A549 (cell line): Measurements from ENCODE around the gene SIGLEC1. TPM values are rescaled to one million over a fixed set of nuclear protein-coding genes. Genes with fewer than 3 reads are reported as not detected.

Experiments used
- ATAC-seq, 2 experiments: fragments of 200-7000 bp in 1 of 2; fragments of >200 bp in 1 of 2; cut with Nextera tagmentation in 1 of 2; cut with Tn5 transposase in 1 of 2; 3 replicates each; pipeline versions ENCODE4 v1.8.0 to v1.9.1; 2018 to 2020; ENCODE audit warnings: mild to moderate bottlenecking in 1 of 2, moderate library complexity in 1 of 2
- CTCF ChIA-PET: fragments of 300-600 bp; sonication (Branson Sonifier 250); formaldehyde crosslinking; extraction: SDS; loops from one replicate; lab custom pipeline; 2021; ENCODE audit warnings: antibody characterized with exemption, inconsistent platforms; lab: Yijun Ruan, JAX
- POLR2A ChIA-PET: fragments of 350-600 bp; formaldehyde crosslinking; extraction: SDS; loops from one replicate; lab custom pipeline; 2021; ENCODE audit warnings: antibody characterized with exemption, inconsistent platforms; lab: Yijun Ruan, JAX
- DNase-seq, 2 experiments: peaks; one replicate each; pipeline versions ENCODE4 v3.0.0 to v3.0.0-alpha.2; 2011 to 2016; ENCODE audit warnings: low read depth in 1 of 2, low spot score in 1 of 2
- FAIRE-seq: peaks from 2 replicates; lab custom pipeline; 2011; peaks lifted over from hg19 to GRCh38; lab: Jason Lieb, UNC
- H3K27ac ChIP-seq, 2 experiments: fragments of >200 bp; sonication (Bioruptor Twin); formaldehyde crosslinking; 3 replicates each; pipeline ENCODE4 v1.5.1; 2016 to 2017
- H3K4me1 ChIP-seq: fragments of >200 bp; sonication (Bioruptor Twin); formaldehyde crosslinking; 3 replicates; pipeline ENCODE4 v1.6.1; 2016
- H3K4me2 ChIP-seq: fragments of >200 bp; sonication (Bioruptor Twin); formaldehyde crosslinking; 3 replicates; pipeline ENCODE4 v1.6.1; 2016
- H3K4me3 ChIP-seq: fragments of >200 bp; sonication (Bioruptor Twin); formaldehyde crosslinking; 3 replicates; pipeline ENCODE4 v1.5.1; 2016
- H3K9me3 ChIP-seq: fragments of >200 bp; sonication (Bioruptor Twin); formaldehyde crosslinking; 3 replicates; pipeline ENCODE4 v1.6.1; 2016
- CBX8 ChIP-seq: fragments of 200-600 bp; sonication (generic); IDR thresholded peaks from 2 replicates; pipeline ENCODE4 v1.6.1; 2016
- CEBPB ChIP-seq, 2 experiments: fragments of >200 bp in 1 of 2; sonication (Bioruptor Twin) in 1 of 2; formaldehyde crosslinking in 1 of 2; IDR thresholded peaks; 2 replicates each; pipeline ENCODE4 v1.6.1; 2012 to 2016
- CHD2 ChIP-seq: fragments of 150-350 bp; IDR thresholded peaks from 2 replicates; pipeline ENCODE4 v1.6.1; 2014; ENCODE audit warnings: low read length; ENCODE audit not compliant: partially characterized antibody
- EP300 ChIP-seq, 2 experiments: fragments of >200 bp; sonication (Bioruptor Twin); formaldehyde crosslinking; IDR thresholded peaks; 2 replicates in 1 of 2; 3 replicates in 1 of 2; pipeline ENCODE4 v1.6.1; 2016 to 2017
- ESRRA ChIP-seq: fragments of 150-350 bp; IDR thresholded peaks from 2 replicates; pipeline ENCODE4 v1.6.1; 2014; ENCODE audit warnings: mild to moderate bottlenecking, low read length, borderline replicate concordance
- HOXB5 ChIP-seq: fragments of 250-450 bp; sonication (Bioruptor Pico); IDR thresholded peaks from 2 replicates; pipeline ENCODE4 v1.5.0; 2020; ENCODE audit warnings: mild to moderate bottlenecking, moderate library complexity
- JUN ChIP-seq, 2 experiments: fragments of >200 bp; sonication (Bioruptor Twin); formaldehyde crosslinking; IDR thresholded peaks; 2 replicates in 1 of 2; 3 replicates in 1 of 2; pipeline ENCODE4 v1.6.1; 2016 to 2017
- JUNB ChIP-seq: fragments of >200 bp; sonication (Bioruptor Twin); formaldehyde crosslinking; IDR thresholded peaks from 2 replicates; pipeline ENCODE4 v1.6.1; 2016
- KDM5A ChIP-seq: fragments of 200-600 bp; sonication (generic); IDR thresholded peaks from 2 replicates; pipeline ENCODE4 v1.6.1; 2016; ENCODE audit warnings: antibody characterized with exemption, mild to moderate bottlenecking
- MYC ChIP-seq: IDR thresholded peaks from 2 replicates; pipeline ENCODE4 v1.6.1; 2012; ENCODE audit warnings: mild to moderate bottlenecking, inconsistent platforms, low read length, improper control_type of control experiment, borderline replicate concordance
- NPAS2 ChIP-seq: fragments of 250-450 bp; sonication (Bioruptor Pico); IDR thresholded peaks from 2 replicates; pipeline ENCODE4 v1.8.0; 2022; ENCODE audit warnings: mild to moderate bottlenecking, moderate library complexity, borderline replicate concordance
- NR3C1 ChIP-seq: fragments of >200 bp; sonication (Bioruptor Twin); formaldehyde crosslinking; IDR thresholded peaks from 3 replicates; pipeline ENCODE4 v1.6.1; 2017
- POLR2A ChIP-seq: IDR thresholded peaks from 2 replicates; pipeline ENCODE4 v1.6.1; 2012; ENCODE audit warnings: mild to moderate bottlenecking, low read length
- RAD21 ChIP-seq, 2 experiments: fragments of >200 bp in 1 of 2; sonication (Bioruptor Twin) in 1 of 2; formaldehyde crosslinking in 1 of 2; IDR thresholded peaks in 1 of 2; conservative IDR thresholded peaks in 1 of 2; 2 replicates in 1 of 2; 3 replicates in 1 of 2; pipeline ENCODE4 v1.6.1; 2012 to 2018; ENCODE audit warnings: inconsistent platforms in 1 of 2
- RCOR1 ChIP-seq: fragments of 150-350 bp; IDR thresholded peaks from 2 replicates; pipeline ENCODE4 v1.6.1; 2014; ENCODE audit warnings: antibody characterized with exemption, low read length, low read depth
- RFX5 ChIP-seq: fragments of 450-650 bp; IDR thresholded peaks from 2 replicates; pipeline ENCODE4 v1.7.1; 2014; ENCODE audit warnings: antibody characterized with exemption, mild to moderate bottlenecking, moderate library complexity
- TFCP2L1 ChIP-seq: fragments of 250-450 bp; sonication (Bioruptor Pico); IDR thresholded peaks from 2 replicates; pipeline ENCODE4 v1.5.0; 2021; ENCODE audit warnings: mild to moderate bottlenecking
- ZNF302 ChIP-seq: fragments of 250-450 bp; sonication (Bioruptor Pico); IDR thresholded peaks from 2 replicates; pipeline ENCODE4 v1.9.0; 2021; ENCODE audit warnings: inconsistent platforms, mild to moderate bottlenecking, moderate library complexity
- WGBS: methylation state at CpG from one replicate; pipeline ENCODE4 v1.1.6; 2017; ENCODE audit errors: missing lambda C conversion rate; 5-methylcytosine and 5-hydroxymethylcytosine counted together
- polyA minus RNA-seq: library from RNA; depleted of rRNA, polyadenylated mRNA; stranded (reverse); fragments of >200 nt; gene quantifications from 2 replicates; pipeline ENCODE4 v1.2.3, GENCODE V29; 2011; rRNA and poly(A)+ RNA removed
- polyA plus RNA-seq, 4 experiments: library from polyadenylated mRNA; depleted of rRNA in 3 of 4; stranded (reverse); fragments of >200 nt; fragmentation: RNase III in 1 of 4; extraction: RNeasy Plus Mini Kit Qiagen cat#74134 plus additional on column Dnase treatment in 1 of 4; gene quantifications; 2 replicates in 3 of 4; 3 replicates in 1 of 4; pipeline ENCODE4 v1.2.3, GENCODE V29; 2011 to 2017
- TF ChIP-seq, protein P1 (sequence below): fragments of 250-450 bp; sonication (Bioruptor Pico); IDR thresholded peaks from 2 replicates; pipeline ENCODE4 v1.5.0; 2021; ENCODE audit warnings: mild to moderate bottlenecking, moderate library complexity, borderline replicate concordance
- TF ChIP-seq, protein P2 (sequence below): fragments of 200-600 bp; sonication (generic); IDR thresholded peaks from 2 replicates; pipeline ENCODE4 v1.6.1; 2016; ENCODE audit warnings: antibody characterized with exemption, mild to moderate bottlenecking, moderate library complexity
- TF ChIP-seq, protein P3 (sequence below): fragments of >200 bp; sonication (Bioruptor Twin); formaldehyde crosslinking; IDR thresholded peaks from 2 replicates; pipeline ENCODE4 v1.6.1; 2016

Gene SIGLEC1
- polyA plus RNA-seq (2011; rRNA removed) (0.01 TPM in 1 of 2 replicates, not detected in the other), polyA plus RNA-seq (2017; fragmentation: RNase III; extraction: RNeasy Plus Mini Kit Qiagen cat#74134 plus additional on column Dnase treatment) (not detected in 3 replicates), polyA minus RNA-seq (not detected in 2 replicates)
- under 0.01 TPM in 1 of 2 replicates, not detected in the other for polyA plus RNA-seq (2012; cell fraction: cytosol; rRNA removed)
- polyA plus RNA-seq (2012; cell fraction: nucleus; rRNA removed), result 0.04 and 0.05 TPM in 2 replicates

DNA sequence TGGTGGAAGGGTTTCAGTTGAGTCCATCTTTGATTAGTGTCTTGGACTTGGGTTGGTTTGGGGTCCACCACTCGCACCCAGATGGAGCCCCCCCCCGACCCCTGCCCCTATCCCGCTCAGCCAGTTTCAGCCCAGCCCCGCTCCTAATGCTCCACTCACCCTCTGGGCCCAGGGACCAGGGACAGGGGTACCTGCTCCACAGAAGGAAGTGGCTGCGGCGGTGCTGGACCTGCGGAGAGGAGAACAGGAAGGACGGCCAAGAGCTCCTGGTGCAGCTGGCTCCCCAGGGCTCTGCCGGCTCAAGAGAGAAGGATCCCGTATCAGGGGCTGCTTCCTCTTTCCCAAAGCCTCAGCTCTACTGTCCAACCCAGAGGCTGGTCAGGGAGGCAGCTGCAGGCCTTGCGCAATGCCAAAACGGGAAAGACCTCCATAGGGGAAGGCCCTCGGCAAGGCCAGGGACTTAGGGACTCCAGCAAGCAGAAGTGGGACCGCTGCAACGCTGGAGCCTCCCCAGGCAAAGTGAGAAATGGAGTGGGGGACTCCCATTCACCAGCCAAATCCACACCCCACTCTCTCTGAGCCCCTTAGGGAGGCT is at the start of gene SIGLEC1:
Gene SIGLEC1, minus strand, starts transcription at position 322 of the 595 bp plus-strand sequence. CDS start 5,472 bp downstream, outside the sequence.
- Histone ChIP-seq H3K4me2 (no peak within 1 kb of the TSS), H3K4me1 (no peaks in the 10 kb centered on the region), H3K27ac (no peak within 1 kb of the TSS), H3K9me3 (no peaks in the 10 kb centered on the region), H3K4me3 (no peak within 1 kb of the TSS)
- TF ChIP-seq POLR2A, result no peak
- TF ChIP-seq NPAS2 (CRISPR knock-in tag), result no peak
- peak in 1 of 2 experiments; percentile 71; a peak in 2 of 4 replicates for TF ChIP-seq CEBPB (IDR thresholded peaks at IDR 0.05)
- 68% methylated on average over 15 of the region's 15 CpGs for WGBS
- CTCF ChIA-PET, result interaction anchor here (1.4 to 72.1 kb wide), 5 partner anchors 31 to 149 kb away, joined by 3 to 2233 read pairs (median 26); partner anchors contain the start of genes ADAM33, ADISSP and GFRA4
- FAIRE-seq (no peak), ATAC-seq (no peak), DNase-seq (no peak)
- POLR2A ChIA-PET, result no interaction called here

DNA sequence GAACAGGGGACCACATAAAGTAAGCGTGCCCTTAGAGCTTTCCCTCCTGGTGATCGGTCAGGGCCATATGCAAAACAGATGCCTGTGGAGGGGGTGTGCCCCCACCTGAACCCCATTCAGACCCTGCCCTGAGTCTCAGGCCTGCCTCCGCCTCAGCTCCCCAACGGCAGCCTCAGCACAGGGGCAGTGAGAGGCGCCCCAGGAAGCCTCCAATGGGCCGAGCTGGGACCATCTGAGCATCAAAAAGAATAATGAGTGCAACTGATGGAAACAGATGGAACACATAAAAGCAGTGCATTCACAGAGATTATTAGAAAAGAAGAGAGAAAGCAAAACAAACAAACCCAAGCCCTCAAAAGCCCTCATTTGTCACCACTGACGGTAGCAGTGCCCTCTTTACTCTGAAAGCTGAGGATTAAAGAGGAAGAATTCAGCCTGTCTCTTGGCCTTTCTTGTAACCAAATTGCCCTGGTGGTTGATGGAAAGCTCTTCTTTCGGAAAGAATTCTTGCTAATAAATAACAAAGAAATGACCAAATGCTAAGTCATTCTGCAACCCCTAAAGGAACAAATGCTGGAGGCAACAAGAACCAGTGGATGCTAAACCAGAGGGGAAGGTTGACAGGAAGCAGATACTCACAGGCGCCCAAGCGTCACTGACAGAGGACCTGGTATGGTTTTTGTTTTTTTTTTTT is 48.4 kb upstream of the SIGLEC1 start:
- FAIRE-seq (no peak), DNase-seq (no peak), ATAC-seq (no peak)
- Histone ChIP-seq H3K4me1 (peaks cover under 1% of the 10 kb centered on the region; the same call in 1 of the 3 replicates), H3K4me2 (no peak overlapping the region), H3K4me3 (no peak overlapping the region), H3K27ac (no peak overlapping the region), H3K9me3 (no peaks in the 10 kb centered on the region)
- ChIA-PET CTCF (interaction anchor here (1.2 to 72.1 kb wide), 9 partner anchors 4 to 196 kb away, joined by 3 to 2233 read pairs (median 13); partner anchors contain the start of genes ADAM33, ADISSP, AP5S1 and CENPB), POLR2A (no interaction called here)
- WGBS, result 84% methylated on average over 8 of the region's 10 CpGs
- TF ChIP-seq KDM5A (no peak), HOXB5 (CRISPR knock-in tag) (no peak), JUNB (no peak), EP300 (IDR thresholded peaks at IDR 0.05) (no peak), JUN (IDR thresholded peaks at IDR 0.05) (no peak), NR3C1 (no peak)
- TF ChIP-seq, protein P1, sequence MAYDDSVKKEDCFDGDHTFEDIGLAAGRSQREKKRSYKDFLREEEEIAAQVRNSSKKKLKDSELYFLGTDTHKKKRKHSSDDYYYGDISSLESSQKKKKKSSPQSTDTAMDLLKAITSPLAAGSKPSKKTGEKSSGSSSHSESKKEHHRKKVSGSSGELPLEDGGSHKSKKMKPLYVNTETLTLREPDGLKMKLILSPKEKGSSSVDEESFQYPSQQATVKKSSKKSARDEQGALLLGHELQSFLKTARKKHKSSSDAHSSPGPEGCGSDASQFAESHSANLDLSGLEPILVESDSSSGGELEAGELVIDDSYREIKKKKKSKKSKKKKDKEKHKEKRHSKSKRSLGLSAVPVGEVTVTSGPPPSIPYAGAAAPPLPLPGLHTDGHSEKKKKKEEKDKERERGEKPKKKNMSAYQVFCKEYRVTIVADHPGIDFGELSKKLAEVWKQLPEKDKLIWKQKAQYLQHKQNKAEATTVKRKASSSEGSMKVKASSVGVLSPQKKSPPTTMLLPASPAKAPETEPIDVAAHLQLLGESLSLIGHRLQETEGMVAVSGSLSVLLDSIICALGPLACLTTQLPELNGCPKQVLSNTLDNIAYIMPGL (CRISPR knock-in tag), result no peak

DNA sequence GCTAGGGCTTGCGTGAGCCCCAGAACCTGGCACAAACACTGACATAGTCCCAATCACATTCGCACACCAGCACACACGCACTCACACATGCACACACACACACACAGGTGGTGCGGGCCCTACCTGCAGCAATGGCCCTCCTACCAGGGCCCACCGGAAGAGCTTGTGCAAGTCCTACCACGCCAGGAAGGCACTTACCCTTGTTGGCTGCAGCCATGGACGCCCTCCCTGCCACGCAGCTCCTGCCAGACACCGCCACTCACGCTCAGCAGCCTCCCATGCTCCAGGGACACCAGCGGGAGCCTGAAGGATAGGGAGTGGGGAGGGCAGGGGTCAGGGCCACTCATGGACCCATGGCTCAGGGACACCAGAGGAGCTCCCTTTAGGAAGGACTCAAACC is 47.5 kb upstream of the SIGLEC1 start:
- Histone ChIP-seq H3K27ac (no peak overlapping the region), H3K4me3 (no peak overlapping the region), H3K9me3 (no peaks in the 10 kb centered on the region), H3K4me2 (no peak overlapping the region), H3K4me1 (no peaks in the 10 kb centered on the region)
- ChIA-PET POLR2A (interaction anchor here (1.8 kb wide), 1 partner anchor 8 kb away, joined by 6 read pairs; the partner anchor contains the start of gene ADISSP), CTCF (interaction anchor here (0.7 to 72.1 kb wide), 9 partner anchors 5 to 195 kb away, joined by 3 to 2233 read pairs (median 13); partner anchors contain the start of genes ADAM33, ADISSP, AP5S1 and CENPB)
- TF ChIP-seq CHD2 (no peak), RCOR1 (no peak), EP300 (IDR thresholded peaks at IDR 0.05) (no peak), MYC (no peak), RFX5 (no peak), CBX8 (no peak), POLR2A (no peak), KDM5A (no peak), CEBPB (IDR thresholded peaks at IDR 0.05) (no peak), ESRRA (no peak), JUNB (no peak), TFCP2L1 (no peak), RAD21 (conservative IDR thresholded peaks at IDR 0.05 in 1 of 2, IDR thresholded peaks at IDR 0.05 in 1 of 2) (no peak), ZNF302 (CRISPR knock-in tag) (no peak)
- TF ChIP-seq, protein P2, sequence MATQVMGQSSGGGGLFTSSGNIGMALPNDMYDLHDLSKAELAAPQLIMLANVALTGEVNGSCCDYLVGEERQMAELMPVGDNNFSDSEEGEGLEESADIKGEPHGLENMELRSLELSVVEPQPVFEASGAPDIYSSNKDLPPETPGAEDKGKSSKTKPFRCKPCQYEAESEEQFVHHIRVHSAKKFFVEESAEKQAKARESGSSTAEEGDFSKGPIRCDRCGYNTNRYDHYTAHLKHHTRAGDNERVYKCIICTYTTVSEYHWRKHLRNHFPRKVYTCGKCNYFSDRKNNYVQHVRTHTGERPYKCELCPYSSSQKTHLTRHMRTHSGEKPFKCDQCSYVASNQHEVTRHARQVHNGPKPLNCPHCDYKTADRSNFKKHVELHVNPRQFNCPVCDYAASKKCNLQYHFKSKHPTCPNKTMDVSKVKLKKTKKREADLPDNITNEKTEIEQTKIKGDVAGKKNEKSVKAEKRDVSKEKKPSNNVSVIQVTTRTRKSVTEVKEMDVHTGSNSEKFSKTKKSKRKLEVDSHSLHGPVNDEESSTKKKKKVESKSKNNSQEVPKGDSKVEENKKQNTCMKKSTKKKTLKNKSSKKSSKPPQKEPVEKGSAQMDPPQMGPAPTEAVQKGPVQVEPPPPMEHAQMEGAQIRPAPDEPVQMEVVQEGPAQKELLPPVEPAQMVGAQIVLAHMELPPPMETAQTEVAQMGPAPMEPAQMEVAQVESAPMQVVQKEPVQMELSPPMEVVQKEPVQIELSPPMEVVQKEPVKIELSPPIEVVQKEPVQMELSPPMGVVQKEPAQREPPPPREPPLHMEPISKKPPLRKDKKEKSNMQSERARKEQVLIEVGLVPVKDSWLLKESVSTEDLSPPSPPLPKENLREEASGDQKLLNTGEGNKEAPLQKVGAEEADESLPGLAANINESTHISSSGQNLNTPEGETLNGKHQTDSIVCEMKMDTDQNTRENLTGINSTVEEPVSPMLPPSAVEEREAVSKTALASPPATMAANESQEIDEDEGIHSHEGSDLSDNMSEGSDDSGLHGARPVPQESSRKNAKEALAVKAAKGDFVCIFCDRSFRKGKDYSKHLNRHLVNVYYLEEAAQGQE, result no peak
- TF ChIP-seq, protein P3, sequence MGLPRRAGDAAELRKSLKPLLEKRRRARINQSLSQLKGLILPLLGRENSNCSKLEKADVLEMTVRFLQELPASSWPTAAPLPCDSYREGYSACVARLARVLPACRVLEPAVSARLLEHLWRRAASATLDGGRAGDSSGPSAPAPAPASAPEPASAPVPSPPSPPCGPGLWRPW, result no peak
- FAIRE-seq (no peak), DNase-seq (no peak), ATAC-seq (no peak)
- 93% methylated on average over 11 of the region's 11 CpGs for WGBS
